B cell (primary cell): ENCODE data around the gene WWC2. TPM values are rescaled to one million over a fixed set of nuclear protein-coding genes. Genes with fewer than 3 reads are reported as not detected.

Experiments
- ATAC-seq: fragments of 200-7000 bp; cut with Tn5 transposase; one replicate; pipeline ENCODE4 v1.10.0; 2021; ENCODE audit warnings: low read depth, mild to moderate bottlenecking, moderate number of reproducible peaks, moderate library complexity
- CTCF ChIA-PET: fragments of 350-600 bp; sonication (Branson Sonifier 250); formaldehyde crosslinking; loops from one replicate; lab custom pipeline; 2021; ENCODE audit warnings: antibody characterized with exemption, inconsistent platforms; lab: Charles Lee
- POLR2A ChIA-PET: fragments of 350-600 bp; sonication (Branson Sonifier 250); formaldehyde crosslinking; loops from one replicate; lab custom pipeline; 2021; ENCODE audit warnings: antibody characterized with exemption; lab: Charles Lee
- DNase-seq: peaks from one replicate; pipeline ENCODE4 v3.0.0; 2013
- H2AFZ ChIP-seq: 2 replicates; pipeline ENCODE4 v1.6.1; 2012; ENCODE audit warnings: mild to moderate bottlenecking, low read depth, low read length; ENCODE audit not compliant: insufficient read depth, poor library complexity, severe bottlenecking
- H3K27ac ChIP-seq, 2 donors: 1 replicate in 1 of 2; 2 replicates in 1 of 2; pipeline ENCODE4 v1.5.1; 2012 to 2013; ENCODE audit warnings: low read length in 2 of 2, mild to moderate bottlenecking in 2 of 2, moderate library complexity in 1 of 2
- H3K27me3 ChIP-seq, 4 experiments: fragments of 200-600 bp in 1 of 4; sonication (generic) in 1 of 4; replicated peaks in 1 of 4; 1 replicate in 2 of 4; 2 replicates in 2 of 4; pipeline versions ENCODE4 v1.6.1 to v1.7.0; 2013 to 2016; ENCODE audit warnings: low read length in 3 of 4, mild to moderate bottlenecking in 2 of 4, mixed read lengths in 1 of 4, moderate library complexity in 1 of 4; ENCODE audit not compliant: insufficient read depth in 4 of 4, control insufficient read depth in 3 of 4; ENCODE audit errors: control extremely low read depth in 1 of 4
- H3K36me3 ChIP-seq, 2 experiments: replicated peaks in 1 of 2; 1 replicate in 1 of 2; 2 replicates in 1 of 2; pipeline versions ENCODE4 v1.6.1 to v1.7.1; 2013; ENCODE audit warnings: low read length in 1 of 2; ENCODE audit not compliant: insufficient read depth in 2 of 2, control insufficient read depth in 1 of 2; ENCODE audit errors: control extremely low read depth in 1 of 2, extremely low read depth in 1 of 2
- H3K4me1 ChIP-seq, 2 donors: fragments of 200-600 bp in 1 of 2; sonication (generic) in 1 of 2; 1 replicate in 1 of 2; 2 replicates in 1 of 2; pipeline versions ENCODE4 v1.5.1 to v1.6.1; 2013 to 2017; ENCODE audit warnings: low read length in 2 of 2; ENCODE audit not compliant: control insufficient read depth in 2 of 2, insufficient read depth in 2 of 2
- H3K4me2 ChIP-seq: replicated peaks from 2 replicates; pipeline ENCODE3; 2012; ENCODE audit warnings: mild to moderate bottlenecking, low read depth, low read length; ENCODE audit not compliant: poor library complexity, severe bottlenecking
- H3K4me3 ChIP-seq, 5 experiments: fragments of 200-600 bp in 1 of 5; sonication (generic) in 1 of 5; 1 replicate in 3 of 5; 2 replicates in 2 of 5; pipeline versions ENCODE4 v1.5.1 to v1.7.0; 2011 to 2016; ENCODE audit warnings: low read length in 4 of 5, mild to moderate bottlenecking in 4 of 5, low read depth in 2 of 5, control low read depth in 1 of 5, moderate library complexity in 1 of 5; ENCODE audit not compliant: insufficient read depth in 1 of 5; ENCODE audit errors: control extremely low read depth in 1 of 5, extremely low read depth in 1 of 5
- H3K79me2 ChIP-seq: fragments of 200-600 bp; sonication (generic); one replicate; pipeline ENCODE4 v1.6.0; 2016; ENCODE audit warnings: low read length; ENCODE audit not compliant: control insufficient read depth, insufficient read depth
- H3K9ac ChIP-seq: fragments of 200-600 bp; sonication (generic); 2 replicates; pipeline ENCODE4 v1.6.1; 2017; ENCODE audit warnings: mild to moderate bottlenecking, low read length, moderate library complexity
- H3K9me3 ChIP-seq, 3 donors: one replicate each; pipeline versions ENCODE4 v1.6.1 to v1.7.1; 2013; ENCODE audit warnings: low read length in 2 of 3; ENCODE audit not compliant: control insufficient read depth in 2 of 3, insufficient read depth in 1 of 3; ENCODE audit errors: control extremely low read depth in 1 of 3
- H4K20me1 ChIP-seq: 2 replicates; pipeline ENCODE4 v1.6.0; 2012; ENCODE audit warnings: mild to moderate bottlenecking, low read length; ENCODE audit not compliant: insufficient read depth, control insufficient read depth, poor library complexity, severe bottlenecking
- H3K27ac Mint-ChIP-seq: one replicate; pipeline ENCODE4 v1.8.0; 2021; ENCODE audit warnings: mixed read lengths
- H3K27me3 Mint-ChIP-seq: one replicate; pipeline ENCODE4 v1.8.0; 2021; ENCODE audit warnings: mixed read lengths
- H3K4me1 Mint-ChIP-seq: one replicate; pipeline ENCODE4 v1.8.0; 2021; ENCODE audit warnings: mixed read lengths
- H3K4me3 Mint-ChIP-seq: one replicate; pipeline ENCODE4 v1.8.0; 2021; ENCODE audit warnings: mixed read lengths
- H3K9me3 Mint-ChIP-seq: one replicate; pipeline ENCODE4 v1.8.0; 2022; ENCODE audit warnings: mixed read lengths; ENCODE audit not compliant: insufficient read depth
- CTCF ChIP-seq: fragments of 200-600 bp; IDR thresholded peaks from one replicate; pipeline ENCODE4 v1.8.0; 2022; ENCODE audit warnings: antibody characterized with exemption, mild to moderate bottlenecking
- EZH2 ChIP-seq: IDR thresholded peaks from 2 replicates; pipeline ENCODE4 v1.6.1; 2012; ENCODE audit warnings: borderline replicate concordance, low read depth, mild to moderate bottlenecking, moderate library complexity, low read length; ENCODE audit not compliant: insufficient read depth, poor library complexity, severe bottlenecking
- WGBS: methylation state at CpG from one replicate; pipeline ENCODE4 v1.1.5; 2013; ENCODE audit warnings: missing lambda C conversion rate; ENCODE audit not compliant: insufficient coverage; 5-methylcytosine and 5-hydroxymethylcytosine counted together
- intact Hi-C: fragments of 100-400 bp; cut with micrococcal nuclease; formaldehyde crosslinking; loops from one replicate; pipeline ENCODE4 v1.10.0; 2022
- polyA plus RNA-seq: library from polyadenylated mRNA; depleted of rRNA; stranded (reverse); fragments of >200 nt; gene quantifications from 2 replicates; pipeline ENCODE4 v1.2.3, GENCODE V29; 2012
- total RNA-seq, 2 donors: library from RNA; stranded (reverse); fragments of 120-200 nt in 1 of 2; gene quantifications; 1 replicate in 1 of 2; 2 replicates in 1 of 2; pipeline versions ENCODE4 v1.2.3 to v1.2.4, GENCODE V29; 2013 to 2022

The WWC2 gene
- total and polyA plus RNA-seq, 2 donors (not counting 1 experiment from before 2014, with no cell fraction given) = 0.07 to 0.32 TPM

- ATAC-seq = no peak
- ChIA-PET POLR2A (no interaction called here), CTCF (no interaction called here)
- Histone ChIP-seq H3K27ac (no peak overlapping the region), H3K4me3 (no peak overlapping the region), H3K4me1 (no peaks in the 10 kb centered on the region), H3K4me2 (no peak overlapping the region), H3K9me3 (no peaks in the 10 kb centered on the region), H3K27me3 (peaks cover 0 to 5% (median 0%) of the 10 kb centered on the region in 4 experiments), H4K20me1 (no peaks in the 10 kb centered on the region), H3K36me3 (no peaks in the 10 kb centered on the region), H3K9ac (no peak overlapping the region), H3K79me2 (no peaks in the 10 kb centered on the region), H2AFZ (no peak overlapping the region)
- no peak for DNase-seq
- Mint-ChIP-seq H3K4me3 (no peak overlapping the region), H3K27ac (no peak overlapping the region), H3K27me3 (peaks cover 3% of the 10 kb centered on the region), H3K4me1 (no peaks in the 10 kb centered on the region), H3K9me3 (no peaks in the 10 kb centered on the region)
- no peak for TF ChIP-seq EZH2
- TF ChIP-seq CTCF = no peak
- intact Hi-C loops = no loop called here
- WGBS = no CpG with 5 or more reads among the region's 2 CpGs
Measured at GRCh38 chr4:183304538-183304937, 205.5 kb downstream of the WWC2 start.

- Mint-ChIP-seq H3K27ac (no peak overlapping the region), H3K27me3 (no peaks in the 10 kb centered on the region)
- WGBS = no CpG with 5 or more reads among the region's 3 CpGs
Measured at GRCh38 chr4:183306811-183307210, 207.8 kb downstream of the WWC2 start.

More at GRCh38 chr4:183306811-183307210, 207.8 kb downstream of the WWC2 start:
- Histone ChIP-seq H3K4me1 (no peaks in the 10 kb centered on the region), H3K27ac (no peak overlapping the region), H2AFZ (no peak overlapping the region), H3K36me3 (no peaks in the 10 kb centered on the region), H3K4me2 (no peak overlapping the region), H3K9ac (no peak overlapping the region), H3K27me3 (peaks cover 0 to 5% (median 0%) of the 10 kb centered on the region in 4 experiments), H4K20me1 (no peaks in the 10 kb centered on the region), H3K9me3 (no peaks in the 10 kb centered on the region), H3K79me2 (no peaks in the 10 kb centered on the region), H3K4me3 (no peak overlapping the region)
- H3K4me1 Mint-ChIP-seq = no peaks in the 10 kb centered on the region
- ChIA-PET POLR2A (no interaction called here), CTCF (no interaction called here)
- H3K9me3 Mint-ChIP-seq = no peaks in the 10 kb centered on the region
- no peak overlapping the region for H3K4me3 Mint-ChIP-seq
- no peak for DNase-seq
- ATAC-seq = no peak
- intact Hi-C loops = no loop called here
- TF ChIP-seq CTCF = no peak
- TF ChIP-seq EZH2 = no peak
